ENCODE measurements around the gene PTK7.
"Not testable (repeated sequence)": the region's sequence is repeated elsewhere in the genome, so short reads cannot be mapped to it uniquely, and the experiment has no call there.

Gene PTK7

GRCh38 chr6:43075670-43076463 lies at the start of gene PTK7:
TSS of gene PTK7 (plus strand) at chr6:43076314. CDS start at chr6:43076489, 175 bp downstream.
- peak; percentile 67 for DNase-seq

- no peak for DNase-seq
These were observed 49.7 kb upstream of the PTK7 start for GRCh38 chr6:43026365-43026764.

DNA sequence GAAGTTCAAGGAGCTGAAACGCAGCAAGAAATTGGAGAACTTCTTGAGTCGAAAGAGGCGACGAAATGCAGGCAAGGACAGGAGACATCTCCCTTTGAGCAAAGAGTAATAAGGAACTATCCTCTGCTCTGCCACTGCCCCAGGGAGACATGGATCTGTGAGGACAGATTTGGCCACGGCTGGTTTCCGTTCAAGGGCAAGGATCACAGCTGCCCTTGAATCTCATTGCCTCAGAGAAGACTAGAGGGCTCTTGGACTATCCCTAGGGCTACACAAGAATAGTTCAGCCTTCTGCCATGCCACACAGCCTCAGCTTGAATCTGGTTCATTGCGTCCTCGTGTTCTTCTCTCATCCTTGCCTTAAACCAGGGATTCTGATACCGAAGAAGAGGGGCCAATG lies 47.0 kb upstream of the PTK7 start:
- DNase-seq = no peak

- DNase-seq = no peak
These were observed 43.8 kb upstream of the PTK7 start for GRCh38 chr6:43032326-43032725.

DNA sequence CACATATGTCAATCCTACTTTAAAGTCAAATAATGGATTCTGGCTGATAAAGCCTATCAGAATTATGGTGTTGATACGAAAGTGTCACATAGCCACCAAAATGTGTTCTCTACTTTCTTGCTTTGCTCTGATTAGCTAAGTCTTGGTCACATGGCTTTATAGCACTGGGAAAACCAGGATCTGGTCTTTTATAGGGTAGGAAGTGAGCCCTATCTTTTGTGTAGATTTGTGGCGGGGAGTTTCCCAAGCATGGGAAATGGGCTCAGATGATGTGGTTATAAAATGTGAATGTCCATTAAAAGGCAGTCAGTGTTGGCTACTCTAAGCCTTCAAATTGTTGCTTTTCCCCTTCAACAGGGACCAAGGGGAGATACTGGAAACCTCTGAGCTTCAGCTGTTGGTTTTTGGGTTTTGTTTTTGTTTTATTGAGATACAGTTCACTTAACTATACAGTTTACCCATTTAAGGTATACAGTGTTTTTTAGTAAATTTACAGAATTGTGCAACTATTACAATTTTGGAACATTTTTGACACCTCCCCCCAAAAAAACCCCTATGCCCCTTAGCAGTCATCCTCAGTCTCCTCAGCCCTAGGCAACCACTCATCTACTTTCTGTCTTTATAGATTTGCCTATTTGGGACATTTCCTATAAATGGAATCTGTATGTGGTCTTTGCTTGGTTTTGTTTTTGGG lies 42.5 kb upstream of the PTK7 start:
- DNase-seq = no peak

DNA sequence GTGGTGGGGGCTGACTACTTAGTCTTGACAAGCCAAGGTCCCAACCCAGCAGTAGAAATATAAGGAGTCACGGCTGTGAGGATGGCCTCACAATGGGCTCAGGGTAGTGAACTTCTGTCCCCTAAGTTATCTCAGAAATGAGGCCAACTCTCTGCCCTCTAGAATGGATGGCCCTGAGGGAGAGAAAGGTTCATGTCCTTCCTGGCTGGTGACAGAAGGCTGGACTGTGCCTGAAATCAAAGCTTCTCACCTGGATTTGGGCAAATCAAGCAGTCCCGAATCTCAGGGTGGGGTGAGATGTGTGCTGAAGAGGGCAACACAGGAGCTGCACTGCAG lies 42.0 kb upstream of the PTK7 start:
- no peak for DNase-seq

DNA sequence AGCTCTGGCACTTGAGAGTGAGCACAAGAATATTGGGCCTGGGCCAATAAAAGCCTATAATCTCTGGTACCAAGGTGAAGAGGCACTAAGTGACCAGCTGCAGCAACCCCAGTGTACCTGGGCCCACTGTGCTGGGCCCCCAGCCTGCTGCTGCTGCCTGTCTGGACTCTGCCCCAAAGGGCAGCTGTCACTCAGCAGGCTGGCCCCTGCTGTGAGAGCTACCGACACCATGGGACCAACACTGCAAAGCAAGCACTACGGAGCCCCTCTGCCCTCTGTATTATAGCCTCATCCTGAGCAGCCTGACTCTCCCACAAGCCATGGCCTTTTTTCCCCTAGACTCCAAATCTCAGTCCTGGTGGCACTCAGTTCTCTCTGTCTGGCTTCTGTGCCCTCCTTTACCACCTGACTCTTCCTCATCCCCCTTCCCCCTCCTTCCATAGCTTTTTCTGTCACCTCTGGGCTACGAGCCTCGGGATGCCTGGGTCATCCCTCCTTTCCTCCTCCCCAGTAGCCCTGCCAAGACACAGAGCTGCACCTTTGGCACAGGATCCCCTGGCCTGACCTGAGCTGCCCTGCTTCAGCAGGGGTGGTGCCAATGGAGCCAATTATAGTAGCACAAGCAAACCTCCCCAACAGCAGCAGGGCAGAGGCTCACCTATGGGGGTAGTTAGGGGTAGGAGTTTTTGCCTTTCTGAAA lies 40.5 kb upstream of the PTK7 start:
- no peak for DNase-seq

DNA sequence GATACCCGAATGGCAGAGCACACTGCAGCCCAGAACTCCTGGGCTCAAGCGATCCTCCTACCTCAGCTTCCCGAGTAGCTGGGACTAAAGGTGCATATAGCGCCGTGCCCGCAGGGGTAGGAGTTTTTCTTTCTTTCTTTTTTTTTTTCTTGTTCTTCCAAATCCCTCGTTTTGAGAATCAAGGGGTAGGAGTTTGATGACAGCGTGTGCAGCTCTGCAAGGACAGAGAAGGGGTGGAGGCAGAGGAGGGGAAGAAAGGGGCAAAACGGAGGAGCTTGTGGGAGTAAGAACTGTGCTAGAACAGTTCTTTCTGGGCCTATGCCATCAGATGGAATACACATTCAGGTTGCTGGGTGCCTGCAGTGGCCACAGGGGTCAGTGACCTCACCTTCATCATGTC lies 39.4 kb upstream of the PTK7 start:
- DNase-seq = no peak

GRCh38 chr6:43037197-43037596 lies 38.9 kb upstream of the PTK7 start:
- no peak for DNase-seq

DNA sequence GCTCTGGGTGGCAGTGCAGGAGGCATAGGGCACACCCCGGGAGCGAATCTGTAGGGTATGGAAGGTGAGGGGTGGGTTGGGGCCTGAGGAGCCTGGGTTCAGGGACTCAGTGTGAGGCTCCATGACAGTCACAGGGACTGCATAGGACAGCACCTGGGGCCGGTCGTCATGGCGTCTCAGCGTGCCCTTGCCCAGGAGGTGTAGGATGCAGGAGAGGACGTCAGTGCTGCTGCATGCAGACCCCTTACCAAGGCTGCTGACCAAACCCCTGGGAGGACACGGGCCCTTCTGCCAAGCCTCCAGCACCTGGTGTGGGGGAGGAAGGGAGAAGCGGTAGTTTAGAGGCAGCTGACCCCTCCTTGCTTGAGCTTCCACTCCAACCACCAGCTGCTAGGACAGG lies 38.4 kb upstream of the PTK7 start:
- no peak for DNase-seq

- DNase-seq = no peak
These were observed 37.4 kb upstream of the PTK7 start for GRCh38 chr6:43038727-43039126.

GRCh38 chr6:43040542-43041257 lies 35.4 kb upstream of the PTK7 start:
- DNase-seq = no peak

GRCh38 chr6:43041475-43041874 lies 34.6 kb upstream of the PTK7 start:
- not testable (repeated sequence) for DNase-seq

DNA sequence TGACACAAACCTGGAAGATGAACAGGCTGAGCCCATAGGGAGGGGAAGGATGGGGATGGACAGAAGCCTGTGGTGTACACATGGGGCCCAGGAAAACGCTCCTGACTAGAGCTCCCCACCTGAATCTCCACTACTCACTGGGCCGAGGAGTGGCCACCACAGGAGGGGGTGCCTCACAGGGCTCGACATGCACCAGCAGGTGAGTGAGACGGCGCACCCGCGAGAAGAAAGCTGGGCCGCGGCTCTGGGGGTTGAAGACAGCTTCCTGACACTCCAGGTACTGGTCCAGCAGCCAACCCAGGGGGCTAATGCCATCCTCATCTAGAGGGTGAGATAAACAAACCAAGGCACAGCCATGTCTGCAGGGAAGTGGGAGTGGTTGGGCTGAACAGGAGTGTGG lies 32.8 kb upstream of the PTK7 start:
- DNase-seq = no peak

- no peak for DNase-seq
These were observed 30.7 kb upstream of the PTK7 start for GRCh38 chr6:43045371-43045930.

DNA sequence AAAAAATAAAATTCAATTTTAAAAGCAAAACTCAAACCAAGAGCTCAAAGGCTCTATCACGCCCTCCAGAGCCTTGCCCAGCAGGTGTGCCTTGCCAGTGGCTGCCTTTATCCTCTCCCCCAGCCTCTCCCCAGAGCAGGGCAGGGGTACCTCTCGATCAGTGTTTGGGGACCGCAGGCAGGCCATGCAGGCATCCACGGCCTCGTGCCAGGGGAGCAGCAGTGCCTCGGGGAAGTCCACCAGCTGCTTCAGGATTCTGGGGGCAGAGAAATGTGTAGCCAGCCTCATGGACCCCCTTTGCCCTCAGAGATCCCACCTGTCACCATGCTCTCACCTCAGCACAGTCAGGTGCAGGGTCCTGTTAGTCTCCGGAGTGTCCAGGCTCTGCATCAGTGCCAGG lies 28.1 kb upstream of the PTK7 start:
- no peak for DNase-seq

GRCh38 chr6:43050981-43051380 lies 25.1 kb upstream of the PTK7 start:
- DNase-seq = no peak

GRCh38 chr6:43052225-43052841 lies 23.8 kb upstream of the PTK7 start:
- DNase-seq = no peak

DNA sequence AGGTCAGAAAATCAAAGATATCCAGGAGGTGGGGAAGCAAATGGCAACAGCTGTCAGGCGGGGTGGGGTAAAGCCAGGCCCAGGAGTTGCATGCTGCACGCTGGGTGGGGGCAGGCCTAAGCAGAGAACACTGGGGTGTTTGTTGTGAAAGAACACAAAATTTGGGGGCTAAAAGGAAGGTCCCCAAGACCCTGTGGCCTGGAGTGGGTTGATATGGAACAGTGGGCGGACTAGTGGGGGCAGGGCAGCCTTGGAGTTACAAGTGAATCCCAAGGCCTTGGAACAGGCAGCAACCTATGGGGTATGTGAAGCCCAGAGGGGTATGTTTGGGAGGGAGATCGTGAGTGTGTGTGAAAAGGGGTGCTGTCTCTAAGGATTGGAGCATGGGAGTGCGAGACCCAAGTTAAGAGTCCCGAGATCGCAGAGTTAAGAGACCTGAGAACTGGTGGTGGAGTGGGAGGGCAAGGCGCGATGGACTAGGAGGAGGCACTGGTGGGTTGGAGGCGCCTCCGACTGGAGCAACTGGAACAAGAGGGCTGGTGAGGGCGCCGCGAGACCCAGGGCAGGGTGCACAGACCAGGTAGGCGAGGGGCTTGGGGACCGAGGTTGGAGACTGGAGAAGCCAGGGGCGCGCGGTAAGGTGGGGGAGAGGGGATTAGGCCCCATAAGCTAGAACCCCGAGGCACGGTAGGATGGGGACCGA lies 23.1 kb upstream of the PTK7 start:
- DNase-seq = no peak

DNA sequence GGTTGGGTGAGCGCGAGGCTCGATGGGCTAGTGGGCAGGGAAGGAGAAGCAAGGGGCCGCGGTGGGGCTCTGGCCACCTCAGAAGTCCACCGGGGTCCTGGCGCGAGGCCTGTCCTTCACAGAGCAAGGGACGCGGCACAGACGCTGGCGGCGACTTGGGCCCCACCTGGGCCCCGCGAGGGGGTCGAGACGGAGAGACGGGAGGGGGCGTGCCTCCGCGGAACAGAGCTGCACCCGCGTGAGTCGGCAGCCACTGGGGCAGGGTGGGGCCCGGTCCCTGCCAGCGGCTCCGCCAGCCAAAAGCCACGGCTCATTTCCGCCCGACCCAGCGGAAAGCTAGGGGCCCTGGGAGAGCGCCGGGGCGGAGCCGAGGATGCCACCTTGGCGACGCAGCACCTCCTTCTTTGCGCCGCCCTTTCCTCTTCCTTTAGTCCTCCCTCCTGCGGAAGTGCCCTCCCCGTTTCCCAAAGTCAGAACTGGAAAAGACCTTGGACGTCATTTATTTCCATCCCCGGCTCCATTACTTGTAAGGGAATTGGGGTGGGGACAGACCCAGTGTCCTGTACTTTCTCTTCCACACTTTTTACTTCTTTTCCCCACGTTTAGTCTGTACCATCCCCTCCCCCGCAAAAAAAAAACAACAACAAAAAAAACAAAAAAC lies 22.4 kb upstream of the PTK7 start, which contains the start of gene CUL7:
Gene CUL7, minus strand, starts transcription at position 307 of the 661 bp plus-strand sequence. CDS start 1,063 bp downstream, outside the sequence.
- peak; percentile 89 for DNase-seq

Data from NCI-H2227 treated with DMSO at 0.1 percent for 48 hours (cell line).